OCI-LY1 (cell line): ENCODE data around the gene RAB11FIP4.

Source experiments
- H2AFZ ChIP-seq: fragments of 200-600 bp; sonication (generic), shearing (Covaris generic); 2 replicates; pipeline ENCODE4 v1.6.0; 2014; ENCODE audit warnings: antibody characterized with exemption, mild to moderate bottlenecking, low read length
- H3F3A ChIP-seq: fragments of 200-600 bp; sonication (generic), shearing (Covaris generic); 2 replicates; pipeline ENCODE4 v1.6.0; 2014; ENCODE audit warnings: mild to moderate bottlenecking, antibody characterized with exemption, low read length, moderate library complexity; ENCODE audit not compliant: insufficient read depth
- H3K27ac ChIP-seq: fragments of 200-600 bp; sonication (generic); 2 replicates; pipeline ENCODE4 v1.5.1; 2014; ENCODE audit warnings: low read length, mixed run types, mild to moderate bottlenecking, low read depth; ENCODE audit not compliant: poor library complexity, severe bottlenecking
- H3K27me3 ChIP-seq: fragments of 200-600 bp; sonication (generic); 2 replicates; pipeline ENCODE4 v1.6.0; 2014; ENCODE audit warnings: antibody characterized with exemption, mild to moderate bottlenecking, low read length, moderate library complexity; ENCODE audit not compliant: insufficient read depth
- H3K36me3 ChIP-seq: fragments of 200-600 bp; sonication (generic); 2 replicates; pipeline ENCODE4 v1.6.1; 2014; ENCODE audit warnings: mild to moderate bottlenecking, antibody characterized with exemption, low read length, moderate library complexity, mixed read lengths; ENCODE audit not compliant: insufficient read depth
- H3K4me1 ChIP-seq: fragments of 200-600 bp; sonication (generic); 2 replicates; pipeline ENCODE4 v1.5.1; 2014; ENCODE audit warnings: mild to moderate bottlenecking, low read length, moderate library complexity; ENCODE audit not compliant: insufficient read depth, severe bottlenecking
- H3K4me2 ChIP-seq: fragments of 200-600 bp; sonication (generic), shearing (Covaris generic); 2 replicates; pipeline ENCODE4 v1.6.1; 2014; ENCODE audit warnings: low read length
- H3K4me3 ChIP-seq: fragments of 200-600 bp; sonication (generic); 2 replicates; pipeline ENCODE4 v1.5.1; 2014; ENCODE audit warnings: low read length, low read depth, mild to moderate bottlenecking, mixed read lengths; ENCODE audit not compliant: poor library complexity, severe bottlenecking
- H3K79me2 ChIP-seq: fragments of 200-600 bp; shearing (Covaris generic); 2 replicates; pipeline ENCODE4 v1.6.1; 2016; ENCODE audit warnings: mixed run types, low read length, mixed read lengths; ENCODE audit not compliant: insufficient read depth
- H3K9ac ChIP-seq: fragments of 200-600 bp; sonication (generic), shearing (Covaris generic); 2 replicates; pipeline ENCODE4 v1.6.1; 2014; ENCODE audit warnings: mild to moderate bottlenecking, low read length, mixed read lengths
- H3K9me2 ChIP-seq: fragments of 200-600 bp; sonication (generic), shearing (Covaris generic); 2 replicates; pipeline ENCODE4 v1.6.1; 2014; ENCODE audit warnings: low read depth, mild to moderate bottlenecking, low read length, mixed read lengths
- H3K9me3 ChIP-seq: fragments of 200-600 bp; shearing (Covaris generic); 2 replicates; pipeline ENCODE4 v1.6.1; 2014; ENCODE audit warnings: low read length, mixed read lengths
- H4K20me1 ChIP-seq: fragments of 200-600 bp; sonication (generic), shearing (Covaris generic); 2 replicates; pipeline ENCODE4 v1.6.0; 2016; ENCODE audit warnings: mild to moderate bottlenecking, low read length; ENCODE audit not compliant: insufficient read depth
- CTCF ChIP-seq: fragments of 200-600 bp; sonication (generic), shearing (Covaris generic); IDR thresholded peaks from 2 replicates; pipeline ENCODE4 v1.5.1; 2017; ENCODE audit warnings: mild to moderate bottlenecking, antibody characterized with exemption, low read length, moderate library complexity, mixed read lengths
- EZH2 ChIP-seq: fragments of 200-600 bp; sonication (generic), shearing (Covaris generic); IDR thresholded peaks from 2 replicates; pipeline ENCODE4 v1.8.0; 2017; ENCODE audit warnings: borderline replicate concordance, mixed run types, mild to moderate bottlenecking, antibody characterized with exemption, low read length, moderate library complexity, mixed read lengths

The RAB11FIP4 gene

GRCh38 chr17:31479062-31479408, 87.6 kb downstream of the RAB11FIP4 start:
- Histone ChIP-seq H3K27me3 (no peaks in the 10 kb centered on the region), H4K20me1 (no peaks in the 10 kb centered on the region), H3K4me1 (peaks cover 8% of the 10 kb centered on the region)

GRCh38 chr17:31479524-31479923, 88.0 kb downstream of the RAB11FIP4 start:
- H3K79me2 ChIP-seq = no peaks in the 10 kb centered on the region
- H3K27ac ChIP-seq = no peak overlapping the region
- H3K4me1 ChIP-seq = peaks cover 8% of the 10 kb centered on the region
- H3F3A ChIP-seq = no peaks in the 10 kb centered on the region
- no peaks in the 10 kb centered on the region for H3K36me3 ChIP-seq
- H2AFZ ChIP-seq = no peak overlapping the region
- no peaks in the 10 kb centered on the region for H3K9me2 ChIP-seq
- no peak overlapping the region for H3K4me2 ChIP-seq
- H4K20me1 ChIP-seq = no peaks in the 10 kb centered on the region
- H3K9ac ChIP-seq = no peak overlapping the region
- no peak for TF ChIP-seq EZH2
- no peak for TF ChIP-seq CTCF
- no peak overlapping the region for H3K4me3 ChIP-seq
- H3K9me3 ChIP-seq = no peaks in the 10 kb centered on the region
- H3K27me3 ChIP-seq = no peaks in the 10 kb centered on the region

More at GRCh38 chr17:31479062-31479408, 87.6 kb downstream of the RAB11FIP4 start:
- Histone ChIP-seq H3K79me2 (no peaks in the 10 kb centered on the region), H2AFZ (no peak overlapping the region), H3K4me2 (no peak overlapping the region), H3K27ac (no peak overlapping the region), H3K9me2 (no peaks in the 10 kb centered on the region), H3K9me3 (no peaks in the 10 kb centered on the region), H3K9ac (no peak overlapping the region), H3F3A (no peaks in the 10 kb centered on the region), H3K4me3 (no peak overlapping the region), H3K36me3 (no peaks in the 10 kb centered on the region)
- TF ChIP-seq CTCF (no peak), EZH2 (no peak)

- no peaks in the 10 kb centered on the region for H3K79me2 ChIP-seq
- H2AFZ ChIP-seq = no peak overlapping the region
These were observed 88.6 kb downstream of the RAB11FIP4 start for GRCh38 chr17:31480067-31480466.

More at GRCh38 chr17:31480067-31480466, 88.6 kb downstream of the RAB11FIP4 start:
- H3F3A ChIP-seq = no peaks in the 10 kb centered on the region
- H3K4me1 ChIP-seq = peaks cover 8% of the 10 kb centered on the region
- no peaks in the 10 kb centered on the region for H4K20me1 ChIP-seq
- H3K9me3 ChIP-seq = no peaks in the 10 kb centered on the region
- H3K27me3 ChIP-seq = no peaks in the 10 kb centered on the region
- no peaks in the 10 kb centered on the region for H3K36me3 ChIP-seq
- no peak overlapping the region for H3K4me2 ChIP-seq
- no peak overlapping the region for H3K9ac ChIP-seq
- H3K4me3 ChIP-seq = no peak overlapping the region
- H3K27ac ChIP-seq = no peak overlapping the region
- no peaks in the 10 kb centered on the region for H3K9me2 ChIP-seq
- TF ChIP-seq EZH2 (no peak), CTCF (no peak)
